Measurements from ENCODE around the gene ZNF296. TPM values are rescaled to one million over a fixed set of nuclear protein-coding genes. Genes with fewer than 3 reads are reported as not detected.

The ZNF296 gene
- polyA plus RNA-seq, 1 experiment = 0.09 TPM

- Histone ChIP-seq H3K4me3 (ENCODE audit: low read depth, low read length) (no peak overlapping the region), H3K27me3 (ENCODE audit: control insufficient read depth, insufficient read depth, low read length) (no peaks in the 10 kb centered on the region), H3K36me3 (ENCODE audit: control insufficient read depth, insufficient read depth, low read length) (no peaks in the 10 kb centered on the region)
- CTCF ChIA-PET = no interaction called here
- POLR2A ChIA-PET = no interaction called here
- no peak for DNase-seq (ENCODE audit: low read depth)
- TF ChIP-seq CTCF (IDR thresholded peaks at IDR 0.05; ENCODE audit: insufficient read depth, low read depth, low read length) = no peak
Observed at GRCh38 chr19:45096700-45097099, 20.4 kb upstream of the ZNF296 start.

- Histone ChIP-seq H3K36me3 (ENCODE audit: control insufficient read depth, insufficient read depth, low read length) (no peaks in the 10 kb centered on the region), H3K27me3 (ENCODE audit: control insufficient read depth, insufficient read depth, low read length) (no peaks in the 10 kb centered on the region), H3K4me3 (ENCODE audit: low read depth, low read length) (no peak overlapping the region)
- ChIA-PET POLR2A (no interaction called here), CTCF (no interaction called here)
- no peak for TF ChIP-seq CTCF (IDR thresholded peaks at IDR 0.05; ENCODE audit: insufficient read depth, low read depth, low read length)
- DNase-seq (ENCODE audit: low read depth) = no peak
Observed at GRCh38 chr19:45095496-45096413, 19.5 kb upstream of the ZNF296 start.

- CTCF ChIA-PET = no interaction called here
- no peak overlapping the region for H3K4me3 ChIP-seq (ENCODE audit: low read depth, low read length)
Observed at GRCh38 chr19:45094707-45095106, 18.4 kb upstream of the ZNF296 start.

GRCh38 chr19:45094137-45094536, 17.9 kb upstream of the ZNF296 start:
- POLR2A ChIA-PET = no interaction called here
- TF ChIP-seq CTCF (IDR thresholded peaks at IDR 0.05; ENCODE audit: insufficient read depth, low read depth, low read length) = no peak
- Histone ChIP-seq H3K4me3 (ENCODE audit: low read depth, low read length) (peak overlapping the region; percentile 64), H3K27me3 (ENCODE audit: control insufficient read depth, insufficient read depth, low read length) (no peaks in the 10 kb centered on the region), H3K36me3 (ENCODE audit: control insufficient read depth, insufficient read depth, low read length) (peaks cover 3% of the 10 kb centered on the region)
- CTCF ChIA-PET = no interaction called here
- no peak for DNase-seq (ENCODE audit: low read depth)

More at GRCh38 chr19:45094707-45095106, 18.4 kb upstream of the ZNF296 start:
- no peak for TF ChIP-seq CTCF (IDR thresholded peaks at IDR 0.05; ENCODE audit: insufficient read depth, low read depth, low read length)
- no peak for DNase-seq (ENCODE audit: low read depth)
- POLR2A ChIA-PET = no interaction called here
- H3K27me3 ChIP-seq (ENCODE audit: control insufficient read depth, insufficient read depth, low read length) = no peaks in the 10 kb centered on the region
- peaks cover 3% of the 10 kb centered on the region for H3K36me3 ChIP-seq (ENCODE audit: control insufficient read depth, insufficient read depth, low read length)

- 0 out of 2 replicates have a peak, but pooled peaks have one; percentile 15 for TF ChIP-seq CTCF (IDR thresholded peaks at IDR 0.05; ENCODE audit: insufficient read depth, low read depth, low read length)
- CTCF ChIA-PET = interaction anchor here (0.5 to 1.8 kb wide), 11 partner anchors 13 to 386 kb away, joined by 3 to 9 read pairs (median 3); partner anchors contain the start of genes BLOC1S3, GEMIN7 and TRAPPC6A
- peak within 1 kb of the TSS; percentile 64 for H3K4me3 ChIP-seq (ENCODE audit: low read depth, low read length)
- H3K36me3 ChIP-seq (ENCODE audit: control insufficient read depth, insufficient read depth, low read length) = peaks cover 5% of the 10 kb centered on the region
- no peaks in the 10 kb centered on the region for H3K27me3 ChIP-seq (ENCODE audit: control insufficient read depth, insufficient read depth, low read length)
- POLR2A ChIA-PET = no interaction called here
- DNase-seq (ENCODE audit: low read depth) = peak; percentile 59
Observed at GRCh38 chr19:45092747-45093678, 16.7 kb upstream of the ZNF296 start, which contains the start of gene PPP1R37. Gene PPP1R37 (plus strand): TSS chr19:45093179. CDS start chr19:45093326, 147 bp downstream.

All from BJ (cell line).